Stimulated activated CD8-positive, alpha-beta memory T cell treated with anti-CD3 and anti-CD28 coated beads, Interleukin-12 subunit alpha, Interleukin-12 subunit beta, amount 100 ng/mL, for 1 hour (primary cell): ENCODE measurements around the gene PDE6A.
"Not testable (repeated sequence)": the region's sequence is repeated elsewhere in the genome, so short reads cannot be mapped to it uniquely, and the experiment has no call there.

Experiments used
- DNase-seq: peaks from one replicate; pipeline ENCODE4 v3.0.0-alpha.2; 2020; ENCODE audit warnings: low read depth

Gene PDE6A

GRCh38 chr5:149863830-149864229 lies 80.8 kb downstream of the PDE6A start:
- DNase-seq, result no peak

DNA sequence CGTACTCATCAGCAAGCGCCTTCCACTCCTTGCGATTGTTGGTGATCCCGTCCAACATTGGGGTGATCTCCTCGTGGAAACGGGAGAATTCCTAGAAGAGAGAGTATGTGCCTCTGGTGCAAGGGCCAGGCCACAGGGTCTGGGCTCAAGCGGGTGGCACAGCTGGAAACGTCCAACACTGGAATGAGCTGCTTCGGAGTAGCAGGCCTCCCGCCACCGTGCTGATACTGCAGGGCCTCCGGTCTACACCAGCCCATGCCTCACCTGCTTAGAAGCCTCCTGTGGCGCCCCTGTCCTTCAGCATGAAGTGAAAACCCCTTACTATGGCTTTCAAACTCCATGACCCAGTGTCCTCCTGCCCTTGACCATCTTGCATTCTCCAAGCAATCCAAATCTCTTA lies 81.4 kb downstream of the PDE6A start:
- DNase-seq, result no peak

- DNase-seq, result no peak
Measured at GRCh38 chr5:149860801-149861322, 83.7 kb downstream of the PDE6A start.

DNA sequence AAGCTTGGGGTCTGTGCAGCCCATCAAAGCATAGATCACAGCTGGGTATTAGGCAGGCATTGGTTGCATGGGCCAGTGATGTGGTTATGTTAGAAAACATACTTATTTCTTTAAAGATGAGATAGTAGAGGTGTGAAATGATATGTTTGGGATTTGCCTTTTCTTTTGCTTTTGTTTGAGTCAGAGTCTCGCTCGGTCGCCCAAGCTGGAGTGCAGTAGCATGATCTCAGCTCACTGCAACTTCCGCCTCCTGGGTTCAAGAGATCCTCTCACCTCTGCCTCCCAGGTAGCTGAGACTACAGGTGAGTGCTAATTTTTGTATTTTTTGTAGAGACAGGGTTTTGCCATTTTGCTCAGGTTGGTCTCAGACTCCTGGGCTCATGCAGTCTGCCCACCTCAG lies 84.8 kb downstream of the PDE6A start:
- DNase-seq, result no peak

- DNase-seq, result not testable (repeated sequence)
Measured at GRCh38 chr5:149858481-149858880, 86.1 kb downstream of the PDE6A start.

DNA sequence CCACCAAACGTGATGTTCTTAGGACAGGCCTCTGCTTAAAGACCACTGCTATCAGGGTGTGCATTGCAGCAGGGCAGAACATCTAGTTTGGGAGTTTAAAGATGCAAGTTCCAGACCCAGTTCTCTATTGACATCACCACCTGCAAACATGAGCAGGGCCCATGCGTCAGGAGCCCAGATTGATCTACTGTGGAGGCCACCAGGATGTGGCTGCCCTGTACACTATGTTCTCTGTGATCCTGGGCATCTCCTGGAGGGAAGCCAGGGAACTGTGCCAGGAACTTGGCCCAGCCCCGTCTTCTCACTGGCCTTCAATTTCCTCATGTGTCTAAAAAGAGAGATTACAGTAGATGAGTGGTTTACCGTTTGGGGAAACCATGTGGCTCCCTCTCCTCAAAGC lies 87.1 kb downstream of the PDE6A start:
- no peak for DNase-seq

- no peak for DNase-seq
Measured at GRCh38 chr5:149855366-149855765, 89.2 kb downstream of the PDE6A start.

DNA sequence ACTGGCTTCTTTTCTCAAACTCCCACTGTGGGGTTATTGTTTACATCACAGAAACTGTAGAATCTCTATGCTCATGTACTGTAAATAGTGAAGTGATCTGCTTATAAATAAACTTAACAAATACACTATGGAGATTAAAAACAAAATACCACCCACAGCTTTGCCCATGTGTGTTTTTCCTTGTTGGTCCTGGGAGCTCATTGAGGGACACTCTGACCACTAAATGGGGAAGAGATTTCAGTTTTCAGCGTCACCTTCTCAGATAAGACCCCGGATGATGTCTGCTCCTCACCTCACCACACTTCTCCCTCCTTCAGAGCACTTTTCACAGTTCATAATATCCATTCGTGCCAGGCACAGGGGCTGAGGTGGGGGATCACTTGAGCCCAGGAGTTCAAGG lies 89.7 kb downstream of the PDE6A start:
- no peak for DNase-seq

DNA sequence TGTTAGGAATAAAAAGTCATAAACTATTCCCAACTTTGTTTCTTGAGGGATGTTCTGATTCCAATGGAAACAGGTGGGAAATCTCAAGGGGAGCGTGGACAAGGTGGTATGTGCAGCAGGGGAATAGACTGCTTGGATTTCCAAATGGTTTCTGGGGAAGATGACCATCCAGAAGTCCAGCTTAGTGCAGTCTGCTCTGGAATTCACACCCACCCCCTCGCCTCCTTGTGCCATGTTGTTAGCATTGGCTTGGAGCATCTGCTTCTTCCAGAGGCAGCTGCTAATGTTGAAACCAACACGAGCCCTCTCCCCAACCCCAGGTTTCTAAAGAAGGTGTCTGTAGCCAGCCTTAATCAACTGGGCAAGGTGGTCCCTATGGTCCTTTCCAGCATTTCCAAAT lies 90.9 kb downstream of the PDE6A start:
- DNase-seq, result no peak

GRCh38 chr5:149853331-149853648 lies 91.3 kb downstream of the PDE6A start:
- DNase-seq, result no peak

DNA sequence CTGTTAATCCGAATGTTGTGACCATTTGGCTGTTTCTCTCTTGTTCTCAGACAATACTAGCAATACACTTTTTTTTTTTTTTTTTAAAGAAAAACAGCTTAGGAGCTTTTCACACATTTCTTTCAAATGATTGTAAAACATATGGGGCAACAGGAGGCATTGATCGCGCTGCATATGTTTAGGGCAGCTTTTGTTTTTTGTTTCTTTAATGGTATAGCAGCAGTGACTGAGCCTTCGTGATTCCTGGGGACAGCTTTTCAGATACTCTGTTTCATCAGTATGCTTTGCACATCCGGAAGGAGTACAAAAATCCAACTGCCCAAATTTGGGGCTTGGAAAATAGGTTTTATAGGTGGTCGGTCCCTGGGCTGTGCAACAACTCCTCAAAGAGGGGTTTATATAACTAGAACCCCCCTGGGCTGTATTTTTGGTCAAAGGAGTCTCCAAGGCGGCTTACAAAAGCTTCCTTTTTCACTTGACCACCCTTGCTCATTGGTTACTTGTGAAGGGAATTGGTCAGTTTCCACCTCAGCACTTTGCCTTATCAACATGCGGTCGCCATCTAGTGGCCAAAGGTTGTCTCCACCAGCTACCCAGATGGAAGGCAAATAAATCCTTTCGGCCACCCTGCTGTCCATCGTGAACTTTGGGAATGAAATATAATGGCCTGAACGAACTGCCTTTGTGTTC lies 91.8 kb downstream of the PDE6A start:
- DNase-seq, result peak; percentile 19

GRCh38 chr5:149851211-149851610 lies 93.4 kb downstream of the PDE6A start:
- DNase-seq, result no peak

GRCh38 chr5:149849966-149850910 lies 94.4 kb downstream of the PDE6A start:
- no peak for DNase-seq

DNA sequence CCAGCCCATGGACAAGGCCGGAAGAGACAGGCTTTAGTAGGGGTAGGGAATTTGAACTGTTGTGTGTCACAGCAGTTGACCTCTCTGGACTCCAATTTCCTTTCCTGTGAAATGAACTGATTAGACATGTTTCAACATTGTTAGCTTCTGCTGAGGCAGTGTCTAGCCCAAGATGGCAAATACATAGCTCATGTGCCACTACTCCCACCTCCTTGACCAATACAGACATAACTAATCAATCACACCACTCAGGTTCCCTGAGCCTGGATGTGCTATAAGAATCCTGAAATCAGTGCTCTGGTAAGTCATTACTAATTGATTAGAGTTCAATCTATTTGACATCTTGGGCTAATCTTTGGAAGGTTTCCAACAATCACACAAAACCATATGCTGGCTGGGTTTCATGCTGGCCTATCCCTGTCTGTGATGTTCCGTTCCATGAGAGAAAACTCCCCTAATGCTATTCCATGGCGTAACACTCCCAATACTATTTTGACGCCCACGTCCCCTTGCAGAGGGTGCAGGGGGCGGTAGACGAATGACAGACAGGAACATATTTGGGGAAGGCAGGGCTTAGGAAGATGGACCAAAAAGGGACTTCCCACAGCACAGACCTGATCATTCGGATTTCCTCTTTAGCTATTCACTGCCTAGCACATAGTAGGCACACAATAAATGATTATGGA lies 95.2 kb downstream of the PDE6A start:
- no peak for DNase-seq

- DNase-seq, result no peak
Measured at GRCh38 chr5:149847611-149848010, 97.0 kb downstream of the PDE6A start.

DNA sequence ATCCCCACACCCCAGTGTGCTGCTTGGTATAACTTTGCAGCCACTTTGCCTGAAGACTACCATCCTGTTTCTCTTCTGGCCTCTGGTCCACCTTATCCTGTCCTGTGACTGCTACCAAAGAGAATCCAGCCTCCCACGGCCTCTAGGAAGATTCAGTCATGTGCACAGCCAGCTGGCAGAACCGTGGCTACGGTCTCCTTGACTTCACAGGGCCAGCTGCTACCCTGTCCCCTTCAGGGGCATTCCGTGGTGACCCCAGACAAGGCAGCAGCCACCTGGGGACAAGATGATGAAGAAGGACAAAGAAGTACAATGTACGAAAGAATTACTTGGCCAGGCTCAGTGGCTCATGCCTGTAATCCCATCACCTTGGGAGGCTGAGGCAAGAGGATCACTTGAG lies 98.6 kb downstream of the PDE6A start:
- DNase-seq, result no peak

- DNase-seq, result no peak
Measured at GRCh38 chr5:149845601-149846000, 99.0 kb downstream of the PDE6A start.

- no peak for DNase-seq
Measured at GRCh38 chr5:149841851-149842793, 102.5 kb downstream of the PDE6A start.

- DNase-seq, result no peak
Measured at GRCh38 chr5:149840226-149840825, 104.3 kb downstream of the PDE6A start.

DNA sequence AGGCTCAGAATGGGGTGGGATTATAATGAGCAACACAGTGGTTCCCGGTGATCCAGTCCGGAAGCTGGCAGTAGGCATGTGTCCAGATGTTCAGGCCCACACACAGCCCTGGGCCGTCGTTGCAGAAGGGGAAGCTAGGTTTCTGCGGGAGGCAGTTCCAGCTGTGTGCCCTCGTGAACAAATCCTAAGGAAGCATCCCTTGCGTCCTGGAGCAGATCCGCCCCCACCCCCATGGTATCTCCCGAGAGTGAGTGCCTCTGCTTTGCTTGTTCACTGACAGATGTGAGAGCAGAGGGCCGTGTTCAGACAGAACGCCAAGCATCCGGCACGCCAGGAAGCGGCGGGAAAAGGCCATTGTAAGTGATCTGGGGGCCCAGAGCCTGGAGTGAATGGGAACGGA lies 104.8 kb downstream of the PDE6A start:
- DNase-seq, result no peak
